GM19239 (cell line): ENCODE measurements around the gene MYH9.
A peak's percentile ranks its signal among the peaks of the same experiment; 100 is the strongest.

Source experiments
- DNase-seq: peaks from one replicate; pipeline ENCODE4 v3.0.0; 2011; ENCODE audit warnings: low spot score; ENCODE audit not compliant: insufficient read length
- FAIRE-seq: peaks from 2 replicates; lab custom pipeline; 2011; peaks lifted over from hg19 to GRCh38; lab: Jason Lieb, UNC

MYH9 gene

DNA sequence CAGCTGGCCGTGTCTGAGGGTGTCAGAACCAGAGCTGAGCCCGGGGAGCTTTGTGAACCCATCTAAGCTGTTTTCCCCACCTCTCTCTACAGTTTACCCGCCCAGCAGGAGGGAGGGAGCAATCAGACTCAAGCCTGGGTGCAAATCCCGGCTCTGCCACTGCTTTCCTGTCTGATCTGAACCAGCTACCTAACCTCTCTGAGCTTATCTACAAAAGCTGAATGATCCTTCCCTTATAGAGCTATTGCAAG, 148.7 kb downstream of the MYH9 start:
- no peak for FAIRE-seq

DNA sequence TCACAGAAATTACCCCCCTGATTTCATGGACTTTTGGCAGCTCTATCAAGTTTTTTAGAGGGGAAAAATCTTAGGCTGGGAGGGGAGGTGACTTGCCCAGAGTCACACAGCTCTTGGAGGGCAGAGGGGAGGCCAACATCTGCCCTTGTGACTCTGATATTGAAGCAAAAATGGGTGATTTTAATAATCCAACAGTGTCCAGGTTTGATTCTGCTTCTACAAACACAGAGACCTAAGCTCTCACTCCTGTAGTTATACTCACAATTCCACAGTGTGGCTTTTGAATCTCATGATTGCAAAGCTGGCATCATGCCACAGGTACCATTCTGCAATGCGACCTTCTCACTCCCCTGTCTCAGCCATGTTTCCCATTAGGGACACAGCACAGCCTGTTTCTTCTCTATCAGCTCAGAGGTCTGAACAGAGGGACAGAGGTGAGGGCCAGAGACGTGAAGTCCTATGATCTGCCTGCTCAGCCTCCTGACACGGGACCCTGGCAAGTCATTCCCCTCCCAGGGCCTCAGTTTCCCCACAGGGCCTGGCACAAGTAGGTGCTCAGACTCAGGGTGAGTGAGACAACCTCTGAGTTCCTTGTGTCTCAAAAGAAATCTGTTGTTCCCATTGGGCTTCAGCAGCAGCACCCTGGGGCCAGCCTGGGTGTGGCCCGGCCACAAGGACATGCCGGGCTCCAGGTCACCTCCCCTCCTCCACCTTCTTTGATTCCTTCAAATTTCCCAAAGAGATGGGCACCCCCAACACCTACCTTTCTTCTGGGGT, 149.2 kb downstream of the MYH9 start:
- peak; percentile 76 for FAIRE-seq
- no peak for DNase-seq

More for the DNA sequence above, 148.7 kb downstream of the MYH9 start:
- DNase-seq, result no peak

DNA sequence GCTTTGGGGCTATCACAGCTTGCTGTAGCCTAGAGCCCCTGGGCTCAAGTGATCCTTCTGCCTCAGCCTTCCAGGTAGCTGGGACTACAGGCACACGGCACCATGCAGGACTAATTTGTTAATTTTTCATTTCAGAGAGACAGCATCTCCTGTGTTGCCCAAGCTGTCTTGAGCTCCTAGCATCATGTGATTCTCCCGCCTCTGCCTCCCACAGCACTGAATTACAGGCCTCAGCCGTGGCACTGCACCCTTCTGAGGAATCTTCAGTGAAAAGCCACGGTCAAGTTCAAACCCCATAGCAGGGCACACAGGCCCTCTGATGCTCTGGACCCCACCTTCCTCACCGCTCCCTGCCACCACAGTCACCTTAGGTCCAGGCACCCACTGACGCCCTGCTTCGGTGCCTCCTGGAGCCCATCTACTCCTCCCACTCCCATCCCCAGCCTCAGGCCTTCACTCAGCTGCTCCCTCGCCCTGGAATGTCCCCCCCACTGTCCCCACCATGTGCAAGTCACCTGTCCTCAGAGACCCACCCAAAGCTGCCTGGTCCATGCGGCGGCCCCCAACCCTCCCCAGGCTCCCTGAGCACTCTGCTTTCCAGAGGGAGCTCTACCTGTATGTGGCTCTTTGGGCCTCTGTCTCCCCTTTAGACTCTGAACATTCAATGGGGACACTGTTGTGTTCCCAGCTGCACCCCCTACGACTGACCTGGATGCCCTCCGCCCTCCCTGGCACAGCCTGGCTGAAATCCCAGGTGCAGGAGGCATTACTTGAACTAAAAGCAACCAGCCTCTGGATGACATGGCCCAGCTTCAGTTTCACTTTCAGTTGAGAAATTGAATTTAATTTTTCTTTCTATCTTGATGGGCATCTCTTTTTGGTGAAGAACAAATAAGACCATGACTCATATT, 150.1 kb downstream of the MYH9 start:
- DNase-seq (peak; percentile 26), FAIRE-seq (peak; percentile 84)

DNA sequence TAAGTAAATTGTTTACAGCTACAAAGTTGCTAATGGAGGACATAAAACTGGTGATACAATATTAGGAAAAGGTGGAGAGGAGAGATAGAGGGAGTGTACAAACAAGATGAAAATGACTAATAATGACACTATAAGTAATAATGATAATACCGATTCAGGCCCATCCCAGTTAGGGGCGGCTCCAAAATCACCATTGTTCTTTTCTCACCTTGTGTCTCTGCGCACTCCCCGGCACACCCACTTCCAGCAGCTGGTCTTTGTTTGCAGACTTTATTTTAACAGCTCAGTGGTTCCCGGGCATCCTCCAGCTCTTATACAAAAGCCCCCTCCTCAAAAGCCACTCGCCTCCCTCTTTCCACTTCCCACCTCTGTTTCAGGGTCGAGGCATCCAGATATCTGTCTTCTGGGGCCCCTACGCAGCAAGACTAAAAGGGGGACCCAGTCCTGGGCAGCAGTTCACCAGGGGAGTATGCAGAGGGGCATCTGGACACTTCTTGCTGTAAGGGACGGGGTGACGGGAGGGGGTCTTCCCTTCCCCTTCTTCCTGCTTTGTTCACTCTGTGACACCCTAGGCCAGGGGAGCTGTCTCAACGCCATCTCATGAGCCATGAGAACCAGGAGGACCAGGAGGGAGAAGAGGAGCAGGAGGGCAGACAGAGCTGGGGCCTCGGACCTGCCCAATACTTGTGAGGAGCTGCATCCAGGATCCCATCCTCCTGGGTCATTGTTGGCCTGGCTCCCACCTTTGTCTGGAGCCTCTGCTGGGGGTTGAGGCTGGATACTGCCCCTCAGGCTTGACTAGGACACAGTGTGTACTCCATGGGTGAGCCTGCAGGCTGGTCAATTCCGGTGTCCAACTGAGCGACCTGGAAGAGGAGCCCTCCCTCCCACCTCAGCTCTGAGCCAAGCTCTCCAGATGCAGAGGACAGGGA, 151.1 kb downstream of the MYH9 start:
- DNase-seq, result no peak
- FAIRE-seq, result no peak

DNA sequence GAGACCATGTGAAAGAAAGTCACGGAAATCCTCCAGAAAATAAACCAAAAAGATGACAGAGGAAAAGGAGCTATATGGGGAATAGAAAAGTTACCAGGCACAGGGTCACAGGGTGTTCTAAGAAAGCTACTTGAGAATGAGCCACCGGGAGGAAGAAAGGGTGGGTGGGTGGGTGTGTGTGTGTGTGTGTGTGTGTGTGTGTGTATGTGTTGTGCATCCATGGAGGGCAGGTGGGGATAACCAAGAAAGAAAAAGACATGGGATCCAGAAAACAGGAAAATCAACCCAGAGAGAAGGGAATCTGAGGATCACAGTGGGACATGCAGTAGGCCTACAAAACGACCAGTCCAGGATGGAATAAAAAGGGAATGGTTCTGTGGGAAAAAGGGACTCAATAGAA, 152.2 kb downstream of the MYH9 start:
- peak; percentile 55 for FAIRE-seq
- no peak for DNase-seq

DNA sequence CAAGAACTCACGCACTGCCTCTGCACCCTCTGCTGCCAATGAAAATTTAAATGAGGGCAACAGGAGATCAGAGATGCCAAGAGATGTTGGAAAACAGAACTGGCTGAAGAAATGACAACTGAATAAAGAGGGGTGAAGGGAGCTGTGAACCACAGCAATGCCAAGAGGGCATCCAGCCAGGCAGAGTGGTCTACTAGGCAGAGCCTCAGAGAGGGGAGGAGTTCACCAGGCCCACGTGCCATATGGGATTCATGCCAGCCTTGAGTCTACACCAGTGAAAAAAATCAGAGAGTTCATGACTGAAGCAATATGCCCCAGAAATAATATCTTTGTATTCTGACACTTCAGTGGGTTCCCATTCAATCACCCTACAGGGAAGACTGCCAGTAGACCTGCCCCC, 152.8 kb downstream of the MYH9 start:
- DNase-seq, result no peak
- no peak for FAIRE-seq

DNA sequence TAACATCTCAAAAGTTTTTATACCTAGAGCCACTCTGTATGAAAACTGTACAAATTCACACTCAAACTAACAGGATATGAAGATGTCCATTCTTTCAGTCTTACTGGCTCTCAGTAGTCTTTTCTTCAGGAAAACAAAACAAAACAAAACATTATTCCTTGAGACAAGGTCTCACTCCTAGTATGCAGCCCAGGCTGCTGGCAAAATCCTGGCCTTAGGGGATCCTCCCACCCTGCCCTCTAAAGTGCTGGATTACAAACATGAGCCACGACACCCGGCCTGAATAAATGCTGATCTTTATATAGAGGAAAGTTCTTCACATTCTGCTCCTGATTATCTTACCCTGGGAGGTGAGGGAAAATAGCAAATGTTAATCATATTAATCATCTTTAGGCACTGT, 153.6 kb downstream of the MYH9 start:
- DNase-seq, result no peak
- FAIRE-seq, result no peak

DNA sequence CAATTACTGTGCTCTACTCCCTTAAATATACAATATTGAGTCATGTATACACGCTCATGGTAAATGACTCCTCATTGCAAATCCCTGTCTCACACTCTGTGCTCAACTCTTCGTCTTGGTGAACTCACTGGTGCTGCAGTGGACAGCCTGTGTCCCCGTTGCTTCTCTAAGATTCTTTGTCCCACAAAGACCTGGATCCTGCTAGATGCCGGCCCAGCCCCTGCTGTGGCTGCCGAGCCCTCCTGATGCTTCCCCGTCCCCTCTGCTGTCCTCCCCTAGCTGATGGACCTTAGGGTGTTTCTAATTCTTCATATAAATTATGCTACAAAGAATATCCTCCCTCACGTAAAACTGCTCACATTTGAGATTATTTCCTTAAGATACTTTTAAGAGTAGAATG, 154.0 kb downstream of the MYH9 start:
- DNase-seq (no peak), FAIRE-seq (peak; percentile 44)

DNA sequence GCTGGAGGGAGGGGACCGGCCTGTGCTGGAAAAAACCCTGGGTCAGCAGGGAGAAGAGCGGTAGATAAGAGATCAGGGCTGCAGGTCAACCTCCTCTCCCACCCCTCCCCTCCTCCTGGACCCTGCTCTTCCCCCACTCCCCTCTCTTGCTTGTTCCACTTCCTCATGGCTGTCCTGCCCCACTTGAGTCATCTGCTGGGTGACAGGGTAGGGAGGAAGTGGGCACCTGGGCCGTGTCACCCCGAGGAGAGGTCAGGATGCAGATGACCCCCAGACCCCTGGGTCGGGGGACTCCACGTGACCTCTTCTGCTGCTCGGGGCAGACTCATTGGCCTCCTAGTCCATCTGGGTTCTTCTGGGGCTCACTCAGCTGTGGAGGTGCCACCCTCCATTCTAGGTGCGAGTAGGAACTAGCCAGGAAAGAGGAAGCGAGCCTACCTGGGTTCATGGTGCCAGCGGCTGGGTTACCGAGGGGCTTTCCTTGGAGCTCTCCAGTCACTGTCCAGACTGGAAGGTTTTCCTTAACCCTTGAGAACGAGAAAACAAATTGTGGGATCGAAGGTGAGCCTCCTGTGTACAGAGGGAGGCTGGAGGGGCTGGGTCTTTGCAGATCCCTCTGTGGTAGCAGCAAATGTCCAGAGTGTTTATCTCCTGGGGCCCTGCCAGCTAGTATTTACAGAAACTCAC, 154.9 kb downstream of the MYH9 start:
- DNase-seq, result no peak
- no peak for FAIRE-seq
